CD4-positive, alpha-beta memory T cell (primary cell): ENCODE results near the gene INAVA. TPM values are rescaled to one million over a fixed set of nuclear protein-coding genes. Genes with fewer than 3 reads are reported as not detected.
"Not testable (repeated sequence)": the region's sequence is repeated elsewhere in the genome, so short reads cannot be mapped to it uniquely, and the experiment has no call there.

Experiments
- CTCF ChIA-PET: fragments of 350-600 bp; sonication (Branson Sonifier 250); formaldehyde crosslinking; loops from one replicate; lab custom pipeline; 2021; ENCODE audit warnings: inconsistent platforms; ENCODE audit not compliant: partially characterized antibody; lab: Charles Lee
- POLR2A ChIA-PET: fragments of 350-600 bp; sonication (Branson Sonifier 250); formaldehyde crosslinking; loops from one replicate; lab custom pipeline; 2021; ENCODE audit not compliant: partially characterized antibody; lab: Charles Lee
- DNase-seq, 5 donors: peaks; one replicate each; pipeline versions ENCODE4 v3.0.0 to v3.0.0-alpha.2; 2020 to 2022; ENCODE audit warnings: mixed read lengths in 1 of 5
- H3K27ac ChIP-seq: one replicate; pipeline ENCODE4 v1.7.0; 2013; ENCODE audit warnings: low read depth, low read length
- H3K27me3 ChIP-seq: 2 replicates; pipeline ENCODE4 v1.7.0; 2013; ENCODE audit warnings: mild to moderate bottlenecking, low read length, moderate library complexity; ENCODE audit not compliant: insufficient read depth
- H3K36me3 ChIP-seq: 2 replicates; pipeline ENCODE4 v1.7.0; 2013; ENCODE audit warnings: mild to moderate bottlenecking, low read length, moderate library complexity; ENCODE audit not compliant: insufficient read depth
- H3K4me1 ChIP-seq: 2 replicates; pipeline ENCODE4 v1.7.0; 2013; ENCODE audit warnings: mild to moderate bottlenecking, low read length, moderate library complexity; ENCODE audit not compliant: insufficient read depth
- H3K4me3 ChIP-seq, 2 donors: one replicate each; pipeline ENCODE4 v1.7.0; 2013; ENCODE audit warnings: low read length in 2 of 2, mild to moderate bottlenecking in 1 of 2
- H3K9me3 ChIP-seq, 2 donors: one replicate each; pipeline ENCODE4 v1.7.0; 2013; ENCODE audit warnings: low read length in 2 of 2, control low read depth in 1 of 2; ENCODE audit not compliant: control insufficient read depth in 1 of 2
- H3K27ac Mint-ChIP-seq, 7 donors: one replicate each; pipeline ENCODE4 v1.8.0; 2020 to 2021; ENCODE audit warnings: mixed read lengths in 7 of 7, mild to moderate bottlenecking in 6 of 7, inconsistent platforms in 3 of 7, moderate library complexity in 3 of 7
- H3K27me3 Mint-ChIP-seq, 2 donors: one replicate each; pipeline ENCODE4 v1.8.0; 2020 to 2021; ENCODE audit warnings: mixed read lengths in 2 of 2
- H3K36me3 Mint-ChIP-seq, 2 donors: one replicate each; pipeline ENCODE4 v1.8.0; 2020 to 2021; ENCODE audit warnings: mixed read lengths in 2 of 2, inconsistent platforms in 1 of 2, mild to moderate bottlenecking in 1 of 2
- H3K4me1 Mint-ChIP-seq, 4 donors: one replicate each; pipeline ENCODE4 v1.8.0; 2020 to 2021; ENCODE audit warnings: mixed read lengths in 4 of 4, mild to moderate bottlenecking in 1 of 4
- H3K4me3 Mint-ChIP-seq, 8 donors: one replicate each; pipeline ENCODE4 v1.8.0; 2020 to 2021; ENCODE audit warnings: mixed read lengths in 8 of 8, mild to moderate bottlenecking in 7 of 8, moderate library complexity in 6 of 8, inconsistent platforms in 3 of 8
- H3K9me3 Mint-ChIP-seq, 8 donors: one replicate each; pipeline ENCODE4 v1.8.0; 2020 to 2021; ENCODE audit warnings: mixed read lengths in 8 of 8, mild to moderate bottlenecking in 5 of 8, inconsistent platforms in 3 of 8, moderate library complexity in 1 of 8
- intact Hi-C: fragments of 100-400 bp; cut with micrococcal nuclease; formaldehyde crosslinking; loops from one replicate; pipeline ENCODE4 v1.15.1; 2023
- polyA plus RNA-seq, 2 donors: library from polyadenylated mRNA; unstranded; fragments of 300-500 nt; fragmentation: Illumina TruSeq; gene quantifications; one replicate each; pipeline ENCODE4 v1.2.3, GENCODE V29; 2021
- total RNA-seq, 2 experiments: library from RNA; stranded (reverse); gene quantifications; one replicate each; pipeline ENCODE4 v1.2.3, GENCODE V29; 2021

Gene INAVA
- total and polyA plus RNA-seq, 4 experiments from 2014 or later: 0.20 to 0.70 (median 0.28) TPM; not detected in 1

GRCh38 chr1:200935286-200935962 lies 40.7 kb downstream of the INAVA start:
- H3K36me3 ChIP-seq, H3K9me3 ChIP-seq, H3K36me3 Mint-ChIP-seq, H3K27ac Mint-ChIP-seq, H3K4me3 ChIP-seq, DNase-seq, intact Hi-C loops, H3K27me3 ChIP-seq, H3K27me3 Mint-ChIP-seq, CTCF ChIA-PET, H3K9me3 Mint-ChIP-seq, H3K4me3 Mint-ChIP-seq, H3K27ac ChIP-seq, POLR2A ChIA-PET, H3K4me1 Mint-ChIP-seq: not testable (repeated sequence)
- H3K4me1 ChIP-seq: peaks cover 11% of the 10 kb centered on the region

GRCh38 chr1:200938955-200939354 lies 44.3 kb downstream of the INAVA start:
- peak in 4 of 5 donors; percentile 3 to 24 (median 8) for DNase-seq
- H3K9me3 Mint-ChIP-seq: peaks cover 0 to 15% (median 7%) of the 10 kb centered on the region in 8 donors
- no peak overlapping the region for H3K4me3 ChIP-seq
- no peaks in the 10 kb centered on the region for H3K27me3 Mint-ChIP-seq
- H3K4me1 ChIP-seq: peaks cover 11% of the 10 kb centered on the region
- H3K36me3 Mint-ChIP-seq: peaks cover 4% of the 10 kb centered on the region in 2 donors
- no peaks in the 10 kb centered on the region for H3K36me3 ChIP-seq
- intact Hi-C loops: no loop called here
- no peaks in the 10 kb centered on the region for H3K27me3 ChIP-seq
- CTCF ChIA-PET: interaction anchor here (0.6 to 1.2 kb wide), 4 partner anchors 22 to 317 kb away, joined by 3 to 4 read pairs (median 3); partner anchors contain the start of gene CACNA1S
- H3K27ac Mint-ChIP-seq: no peak overlapping the region
- H3K27ac ChIP-seq: no peak overlapping the region
- POLR2A ChIA-PET: no interaction called here
- no peak overlapping the region for H3K4me3 Mint-ChIP-seq
- H3K4me1 Mint-ChIP-seq: peaks cover 0 to 6% (median 0%) of the 10 kb centered on the region in 4 donors
- no peaks in the 10 kb centered on the region for H3K9me3 ChIP-seq

GRCh38 chr1:200945111-200945510 lies 50.4 kb downstream of the INAVA start:
- H3K27ac ChIP-seq: no peak overlapping the region
- H3K4me1 ChIP-seq: no peaks in the 10 kb centered on the region
- Mint-ChIP-seq H3K4me3 (no peak overlapping the region), H3K36me3 (peaks cover 4% of the 10 kb centered on the region in 2 donors), H3K9me3 (peaks cover 2 to 22% (median 12%) of the 10 kb centered on the region in 8 donors), H3K27me3 (peaks cover 0 to 2% of the 10 kb centered on the region in 2 donors), H3K27ac (peak overlapping the region in 1 of 7 donors; percentile 48), H3K4me1 (peaks cover 0 to 3% (median 0%) of the 10 kb centered on the region in 4 donors)
- H3K9me3 ChIP-seq: no peaks in the 10 kb centered on the region
- CTCF ChIA-PET: interaction anchor here (2.1 kb wide), 1 partner anchor 27 kb away, joined by 5 read pairs; no protein-coding TSS in a partner anchor
- no peaks in the 10 kb centered on the region for H3K27me3 ChIP-seq
- intact Hi-C loops: no loop called here
- no peak for DNase-seq
- no peak overlapping the region for H3K4me3 ChIP-seq
- H3K36me3 ChIP-seq: no peaks in the 10 kb centered on the region
- POLR2A ChIA-PET: no interaction called here

- Mint-ChIP-seq H3K36me3 (peaks cover 3% of the 10 kb centered on the region in 2 donors), H3K4me3 (no peak overlapping the region), H3K27me3 (peaks cover 0 to 2% of the 10 kb centered on the region in 2 donors), H3K4me1 (peaks cover 0 to 3% (median 0%) of the 10 kb centered on the region in 4 donors), H3K27ac (no peak overlapping the region), H3K9me3 (peaks cover 0 to 12% (median 4%) of the 10 kb centered on the region in 8 donors)
- intact Hi-C loops: no loop called here
- Histone ChIP-seq H3K27me3 (no peaks in the 10 kb centered on the region), H3K36me3 (no peaks in the 10 kb centered on the region), H3K27ac (no peak overlapping the region), H3K4me3 (no peak overlapping the region), H3K9me3 (no peaks in the 10 kb centered on the region), H3K4me1 (no peaks in the 10 kb centered on the region)
- DNase-seq: no peak
- ChIA-PET CTCF (no interaction called here), POLR2A (no interaction called here)
These were observed 52.4 kb downstream of the INAVA start for GRCh38 chr1:200947059-200947566.

GRCh38 chr1:200949626-200950025 lies 54.9 kb downstream of the INAVA start:
- no peak overlapping the region for H3K27ac ChIP-seq
- Mint-ChIP-seq H3K36me3 (no peaks in the 10 kb centered on the region), H3K4me1 (no peaks in the 10 kb centered on the region), H3K27me3 (peaks cover 2 to 3% of the 10 kb centered on the region in 2 donors), H3K9me3 (peaks cover 0 to 12% (median 0%) of the 10 kb centered on the region in 8 donors), H3K27ac (no peak overlapping the region), H3K4me3 (no peak overlapping the region)
- no peaks in the 10 kb centered on the region for H3K9me3 ChIP-seq
- H3K4me3 ChIP-seq: no peak overlapping the region
- no peak for DNase-seq
- intact Hi-C loops: no loop called here
- H3K4me1 ChIP-seq: no peaks in the 10 kb centered on the region
- no peaks in the 10 kb centered on the region for H3K27me3 ChIP-seq
- POLR2A ChIA-PET: no interaction called here
- no peaks in the 10 kb centered on the region for H3K36me3 ChIP-seq
- CTCF ChIA-PET: interaction anchor here (2.2 kb wide), 1 partner anchor 23 kb away, joined by 9 read pairs; no protein-coding TSS in a partner anchor

GRCh38 chr1:200951016-200951415 lies 56.3 kb downstream of the INAVA start:
- Histone ChIP-seq H3K9me3 (no peaks in the 10 kb centered on the region), H3K27ac (no peak overlapping the region), H3K4me3 (no peak overlapping the region), H3K4me1 (no peaks in the 10 kb centered on the region), H3K36me3 (no peaks in the 10 kb centered on the region), H3K27me3 (no peaks in the 10 kb centered on the region)
- intact Hi-C loops: no loop called here
- ChIA-PET POLR2A (interaction anchor here (0.6 kb wide), 1 partner anchor 25 kb away, joined by 3 read pairs; no protein-coding TSS in a partner anchor), CTCF (no interaction called here)
- Mint-ChIP-seq H3K36me3 (no peaks in the 10 kb centered on the region), H3K9me3 (peaks cover 0 to 12% (median 0%) of the 10 kb centered on the region in 8 donors), H3K27ac (no peak overlapping the region), H3K4me3 (no peak overlapping the region), H3K4me1 (no peaks in the 10 kb centered on the region), H3K27me3 (peaks cover 3 to 5% of the 10 kb centered on the region in 2 donors)
- DNase-seq: no peak

- POLR2A ChIA-PET: no interaction called here
These were observed 59.7 kb downstream of the INAVA start for GRCh38 chr1:200954434-200954833.

More at GRCh38 chr1:200954434-200954833, 59.7 kb downstream of the INAVA start:
- CTCF ChIA-PET: interaction anchor here (1.0 to 7.4 kb wide), 2 partner anchors 18 to 73 kb away, joined by 3 to 35 read pairs; no protein-coding TSS in a partner anchor
- no peak overlapping the region for H3K4me3 ChIP-seq
- no peaks in the 10 kb centered on the region for H3K27me3 ChIP-seq
- no peaks in the 10 kb centered on the region for H3K36me3 Mint-ChIP-seq
- H3K4me1 Mint-ChIP-seq: no peaks in the 10 kb centered on the region
- H3K27ac Mint-ChIP-seq: no peak overlapping the region
- intact Hi-C loops: no loop called here
- no peaks in the 10 kb centered on the region for H3K9me3 ChIP-seq
- no peak overlapping the region for H3K27ac ChIP-seq
- H3K9me3 Mint-ChIP-seq: no peaks in the 10 kb centered on the region
- H3K4me3 Mint-ChIP-seq: no peak overlapping the region
- H3K4me1 ChIP-seq: no peaks in the 10 kb centered on the region
- no peaks in the 10 kb centered on the region for H3K36me3 ChIP-seq
- H3K27me3 Mint-ChIP-seq: peaks cover 3% of the 10 kb centered on the region in 2 donors
- no peak for DNase-seq
